Measurements from ENCODE around the gene PSMA7.

Gene PSMA7

GRCh38 chr20:62143081-62143956 is at the start of gene PSMA7, which contains the start of gene SS18L1:
TSS of gene PSMA7 (minus strand) at chr20:62143394. CDS start at chr20:62143303, 91 bp downstream.
TSS of gene SS18L1 (plus strand) at chr20:62143769. CDS start at chr20:62143821, 52 bp downstream.
- peak within 1 kb of the TSS; percentile 66 to 71 for H3K9ac ChIP-seq (ENCODE audit: low read depth in 1 of 2, low read length in 2 of 2)
- no peaks in the 10 kb centered on the region for H3K27me3 ChIP-seq (ENCODE audit: control insufficient read depth in 1 of 2, insufficient read depth in 2 of 2, low read length in 2 of 2)
- H3K27ac ChIP-seq (ENCODE audit: low read depth, low read length), result peak within 1 kb of the TSS; percentile 87
- peaks cover 23 to 35% of the 10 kb centered on the region in 2 donors for H3K4me1 ChIP-seq (ENCODE audit: control insufficient read depth in 1 of 2, insufficient read depth in 2 of 2, low read length in 2 of 2)
- no peaks in the 10 kb centered on the region for H3K9me3 ChIP-seq (ENCODE audit: control insufficient read depth in 1 of 2, low read length in 2 of 2)
- peak within 1 kb of the TSS; percentile 61 to 83 for H3K4me3 ChIP-seq (ENCODE audit: low read depth in 1 of 2, low read length in 2 of 2)
- peaks cover 22 to 25% of the 10 kb centered on the region in 2 donors for H3K36me3 ChIP-seq (ENCODE audit: control insufficient read depth in 1 of 2, insufficient read depth in 2 of 2, low read length in 2 of 2)

GRCh38 chr20:62192635-62193034 is 49.4 kb upstream of the PSMA7 start:
- Histone ChIP-seq H3K27me3 (ENCODE audit: control insufficient read depth in 1 of 2, insufficient read depth in 2 of 2, low read length in 2 of 2) (no peaks in the 10 kb centered on the region), H3K9ac (ENCODE audit: low read depth in 1 of 2, low read length in 2 of 2) (no peak overlapping the region), H3K4me3 (ENCODE audit: low read depth in 1 of 2, low read length in 2 of 2) (no peak overlapping the region), H3K27ac (ENCODE audit: low read depth, low read length) (no peak overlapping the region), H3K9me3 (ENCODE audit: control insufficient read depth in 1 of 2, low read length in 2 of 2) (no peaks in the 10 kb centered on the region), H3K4me1 (ENCODE audit: control insufficient read depth in 1 of 2, insufficient read depth in 2 of 2, low read length in 2 of 2) (peaks cover under 1 to 2% of the 10 kb centered on the region in 2 donors), H3K36me3 (ENCODE audit: control insufficient read depth in 1 of 2, insufficient read depth in 2 of 2, low read length in 2 of 2) (peaks cover 0 to 45% of the 10 kb centered on the region in 2 donors)

GRCh38 chr20:62191781-62192559 is 48.8 kb upstream of the PSMA7 start:
- Histone ChIP-seq H3K27ac (ENCODE audit: low read depth, low read length) (no peak overlapping the region), H3K9ac (ENCODE audit: low read depth in 1 of 2, low read length in 2 of 2) (no peak overlapping the region), H3K9me3 (ENCODE audit: control insufficient read depth in 1 of 2, low read length in 2 of 2) (no peaks in the 10 kb centered on the region), H3K27me3 (ENCODE audit: control insufficient read depth in 1 of 2, insufficient read depth in 2 of 2, low read length in 2 of 2) (no peaks in the 10 kb centered on the region), H3K4me1 (ENCODE audit: control insufficient read depth in 1 of 2, insufficient read depth in 2 of 2, low read length in 2 of 2) (peaks cover 6% of the 10 kb centered on the region in 2 donors), H3K4me3 (ENCODE audit: low read depth in 1 of 2, low read length in 2 of 2) (no peak overlapping the region), H3K36me3 (ENCODE audit: control insufficient read depth in 1 of 2, insufficient read depth in 2 of 2, low read length in 2 of 2) (peaks cover 0 to 40% of the 10 kb centered on the region in 2 donors)

GRCh38 chr20:62190639-62191411 is 47.6 kb upstream of the PSMA7 start:
- Histone ChIP-seq H3K27me3 (ENCODE audit: control insufficient read depth in 1 of 2, insufficient read depth in 2 of 2, low read length in 2 of 2) (no peaks in the 10 kb centered on the region), H3K36me3 (ENCODE audit: control insufficient read depth in 1 of 2, insufficient read depth in 2 of 2, low read length in 2 of 2) (peaks cover 0 to 33% of the 10 kb centered on the region in 2 donors), H3K4me3 (ENCODE audit: low read depth in 1 of 2, low read length in 2 of 2) (no peak overlapping the region), H3K4me1 (ENCODE audit: control insufficient read depth in 1 of 2, insufficient read depth in 2 of 2, low read length in 2 of 2) (peaks cover 6 to 8% of the 10 kb centered on the region in 2 donors), H3K9ac (ENCODE audit: low read depth in 1 of 2, low read length in 2 of 2) (no peak overlapping the region), H3K9me3 (ENCODE audit: control insufficient read depth in 1 of 2, low read length in 2 of 2) (no peaks in the 10 kb centered on the region), H3K27ac (ENCODE audit: low read depth, low read length) (no peak overlapping the region)

- H3K4me1 ChIP-seq (ENCODE audit: control insufficient read depth in 1 of 2, insufficient read depth in 2 of 2, low read length in 2 of 2), result peaks cover 13 to 21% of the 10 kb centered on the region in 2 donors
- H3K27me3 ChIP-seq (ENCODE audit: control insufficient read depth in 1 of 2, insufficient read depth in 2 of 2, low read length in 2 of 2), result no peaks in the 10 kb centered on the region
- H3K27ac ChIP-seq (ENCODE audit: low read depth, low read length), result no peak overlapping the region
- no peak overlapping the region for H3K4me3 ChIP-seq (ENCODE audit: low read depth in 1 of 2, low read length in 2 of 2)
- H3K9me3 ChIP-seq (ENCODE audit: control insufficient read depth in 1 of 2, low read length in 2 of 2), result no peaks in the 10 kb centered on the region
- no peak overlapping the region for H3K9ac ChIP-seq (ENCODE audit: low read depth in 1 of 2, low read length in 2 of 2)
- peaks cover 0 to 19% of the 10 kb centered on the region in 2 donors for H3K36me3 ChIP-seq (ENCODE audit: control insufficient read depth in 1 of 2, insufficient read depth in 2 of 2, low read length in 2 of 2)
Measured at GRCh38 chr20:62186887-62187866, 44.0 kb upstream of the PSMA7 start.

- H3K27ac ChIP-seq (ENCODE audit: low read depth, low read length), result no peak overlapping the region
- H3K4me1 ChIP-seq (ENCODE audit: control insufficient read depth in 1 of 2, insufficient read depth in 2 of 2, low read length in 2 of 2), result peaks cover 19 to 27% of the 10 kb centered on the region in 2 donors
- H3K9ac ChIP-seq (ENCODE audit: low read depth in 1 of 2, low read length in 2 of 2), result no peak overlapping the region
- no peak overlapping the region for H3K4me3 ChIP-seq (ENCODE audit: low read depth in 1 of 2, low read length in 2 of 2)
- H3K36me3 ChIP-seq (ENCODE audit: control insufficient read depth in 1 of 2, insufficient read depth in 2 of 2, low read length in 2 of 2), result peaks cover 0 to 15% of the 10 kb centered on the region in 2 donors
- no peaks in the 10 kb centered on the region for H3K27me3 ChIP-seq (ENCODE audit: control insufficient read depth in 1 of 2, insufficient read depth in 2 of 2, low read length in 2 of 2)
- no peaks in the 10 kb centered on the region for H3K9me3 ChIP-seq (ENCODE audit: control insufficient read depth in 1 of 2, low read length in 2 of 2)
Measured at GRCh38 chr20:62186096-62186426, 42.9 kb upstream of the PSMA7 start.

- Histone ChIP-seq H3K36me3 (ENCODE audit: control insufficient read depth in 1 of 2, insufficient read depth in 2 of 2, low read length in 2 of 2) (peaks cover 0 to 6% of the 10 kb centered on the region in 2 donors), H3K27ac (ENCODE audit: low read depth, low read length) (no peak overlapping the region), H3K9ac (ENCODE audit: low read depth in 1 of 2, low read length in 2 of 2) (peak overlapping the region; percentile 96 to 98), H3K4me1 (ENCODE audit: control insufficient read depth in 1 of 2, insufficient read depth in 2 of 2, low read length in 2 of 2) (peaks cover 19 to 27% of the 10 kb centered on the region in 2 donors), H3K9me3 (ENCODE audit: control insufficient read depth in 1 of 2, low read length in 2 of 2) (no peaks in the 10 kb centered on the region), H3K27me3 (ENCODE audit: control insufficient read depth in 1 of 2, insufficient read depth in 2 of 2, low read length in 2 of 2) (no peaks in the 10 kb centered on the region), H3K4me3 (ENCODE audit: low read depth in 1 of 2, low read length in 2 of 2) (peak overlapping the region; percentile 96 to 98)
Measured at GRCh38 chr20:62183426-62184142, 40.4 kb upstream of the PSMA7 start.

GRCh38 chr20:62182469-62183425 is 39.6 kb upstream of the PSMA7 start, which contains the start of gene MTG2:
TSS of gene MTG2 (plus strand) at chr20:62183028. CDS start at chr20:62193421, 10,393 bp downstream.
- Histone ChIP-seq H3K36me3 (ENCODE audit: control insufficient read depth in 1 of 2, insufficient read depth in 2 of 2, low read length in 2 of 2) (peaks cover 0 to 6% of the 10 kb centered on the region in 2 donors), H3K27me3 (ENCODE audit: control insufficient read depth in 1 of 2, insufficient read depth in 2 of 2, low read length in 2 of 2) (no peaks in the 10 kb centered on the region)

More at GRCh38 chr20:62182469-62183425, 39.6 kb upstream of the PSMA7 start, which contains the start of gene MTG2:
- Histone ChIP-seq H3K9ac (ENCODE audit: low read depth in 1 of 2, low read length in 2 of 2) (peak within 1 kb of the TSS; percentile 96 to 98), H3K4me3 (ENCODE audit: low read depth in 1 of 2, low read length in 2 of 2) (peak within 1 kb of the TSS; percentile 96 to 98), H3K9me3 (ENCODE audit: control insufficient read depth in 1 of 2, low read length in 2 of 2) (no peaks in the 10 kb centered on the region), H3K27ac (ENCODE audit: low read depth, low read length) (peak within 1 kb of the TSS; percentile 91), H3K4me1 (ENCODE audit: control insufficient read depth in 1 of 2, insufficient read depth in 2 of 2, low read length in 2 of 2) (peaks cover 18 to 27% of the 10 kb centered on the region in 2 donors)
